Non-pigmented ciliary epithelial cell (primary cell): ENCODE measurements around the gene APOL5.
"Not testable (repeated sequence)": the region's sequence is repeated elsewhere in the genome, so short reads cannot be mapped to it uniquely, and the experiment has no call there.

Experiments
- DNase-seq: peaks from one replicate; pipeline ENCODE4 v3.0.0-alpha.2; 2010; ENCODE audit warnings: low read depth

APOL5 gene

GRCh38 chr22:35712672-35713071 lies 5.0 kb upstream of the APOL5 start:
- no peak for DNase-seq

GRCh38 chr22:35719212-35719875 lies 1.7 kb downstream of the APOL5 start:
- DNase-seq, result no peak

GRCh38 chr22:35721960-35722359 lies 4.3 kb downstream of the APOL5 start:
- no peak for DNase-seq

- DNase-seq, result no peak
Measured at GRCh38 chr22:35725521-35725920, 7.8 kb downstream of the APOL5 start.

GRCh38 chr22:35726398-35726797 lies 8.7 kb downstream of the APOL5 start:
- no peak for DNase-seq

GRCh38 chr22:35726933-35727332 lies 9.3 kb downstream of the APOL5 start:
- DNase-seq, result no peak

GRCh38 chr22:35727436-35727835 lies 9.8 kb downstream of the APOL5 start:
- DNase-seq, result no peak

GRCh38 chr22:35728639-35729308 lies 11.1 kb downstream of the APOL5 start:
- DNase-seq, result no peak

- no peak for DNase-seq
Measured at GRCh38 chr22:35729309-35729698, 11.6 kb downstream of the APOL5 start.

- DNase-seq, result no peak
Measured at GRCh38 chr22:35731321-35731720, 13.6 kb downstream of the APOL5 start.

- DNase-seq, result no peak
Measured at GRCh38 chr22:35732116-35732515, 14.4 kb downstream of the APOL5 start.

GRCh38 chr22:35733036-35733435 lies 15.4 kb downstream of the APOL5 start:
- no peak for DNase-seq

- no peak for DNase-seq
Measured at GRCh38 chr22:35733791-35734516, 16.3 kb downstream of the APOL5 start.

GRCh38 chr22:35734517-35734827 lies 16.8 kb downstream of the APOL5 start:
- no peak for DNase-seq

GRCh38 chr22:35735542-35735941 lies 17.9 kb downstream of the APOL5 start:
- DNase-seq, result no peak

- DNase-seq, result no peak
Measured at GRCh38 chr22:35736166-35736565, 18.5 kb downstream of the APOL5 start.

GRCh38 chr22:35736701-35737100 lies 19.0 kb downstream of the APOL5 start:
- no peak for DNase-seq

- not testable (repeated sequence) for DNase-seq
Measured at GRCh38 chr22:35737886-35738285, 20.2 kb downstream of the APOL5 start.

GRCh38 chr22:35739076-35739930 lies 21.6 kb downstream of the APOL5 start:
- no peak for DNase-seq

GRCh38 chr22:35739931-35740380 lies 22.3 kb downstream of the APOL5 start:
- no peak for DNase-seq

- no peak for DNase-seq
Measured at GRCh38 chr22:35740616-35741015, 22.9 kb downstream of the APOL5 start.

GRCh38 chr22:35742342-35743100 lies 24.8 kb downstream of the APOL5 start:
- peak; percentile 49 for DNase-seq
